DMS 273 (cell line): ENCODE results near the gene KDM3A.
"Not testable (repeated sequence)": the region's sequence is repeated elsewhere in the genome, so short reads cannot be mapped to it uniquely, and the experiment has no call there.

Source experiments
- DNase-seq: peaks from one replicate; lab custom pipeline; 2025; ENCODE audit not compliant: unreplicated experiment; lab: John Stamatoyannopoulos, UW

The KDM3A gene

DNA sequence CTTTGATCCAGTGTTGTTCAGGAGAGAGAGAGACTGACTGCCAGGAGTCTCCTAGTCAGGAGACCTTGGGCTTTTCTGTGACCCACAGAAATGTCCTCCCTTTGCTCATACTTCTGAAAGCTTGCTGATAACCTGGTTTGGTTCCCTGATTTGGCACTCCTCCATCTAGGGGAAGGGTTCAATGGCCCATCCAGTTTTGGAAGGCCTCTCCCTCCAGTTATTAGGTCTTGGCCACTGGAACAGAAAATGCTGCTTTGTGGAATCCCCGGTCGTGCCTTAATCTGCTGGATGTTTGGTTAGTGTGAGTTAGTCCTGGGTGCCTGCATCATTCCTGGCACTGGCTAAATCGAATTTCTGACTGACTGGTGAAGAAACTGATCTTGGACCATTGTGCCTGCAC is 35.7 kb downstream of the KDM3A start:
- DNase-seq = no peak

DNA sequence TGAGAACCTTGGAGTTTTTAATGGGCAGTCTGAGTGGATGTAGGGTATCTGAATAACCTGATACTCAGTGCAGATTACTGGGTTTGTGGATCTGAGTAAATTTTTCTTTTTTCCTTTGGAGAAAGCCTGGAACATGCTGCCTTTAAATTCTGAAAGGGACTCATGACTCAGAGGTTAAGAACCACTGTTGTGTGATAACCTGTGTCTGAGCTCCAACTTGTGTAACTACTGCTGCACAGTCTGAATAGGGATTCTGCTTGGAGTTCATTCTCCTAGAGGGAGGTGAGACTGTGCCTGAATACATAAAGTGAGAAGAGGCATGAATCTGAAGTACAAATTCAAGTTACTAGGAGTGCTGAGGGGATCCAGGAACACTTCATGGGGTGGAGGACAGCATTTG is 36.2 kb downstream of the KDM3A start:
- DNase-seq = no peak

DNA sequence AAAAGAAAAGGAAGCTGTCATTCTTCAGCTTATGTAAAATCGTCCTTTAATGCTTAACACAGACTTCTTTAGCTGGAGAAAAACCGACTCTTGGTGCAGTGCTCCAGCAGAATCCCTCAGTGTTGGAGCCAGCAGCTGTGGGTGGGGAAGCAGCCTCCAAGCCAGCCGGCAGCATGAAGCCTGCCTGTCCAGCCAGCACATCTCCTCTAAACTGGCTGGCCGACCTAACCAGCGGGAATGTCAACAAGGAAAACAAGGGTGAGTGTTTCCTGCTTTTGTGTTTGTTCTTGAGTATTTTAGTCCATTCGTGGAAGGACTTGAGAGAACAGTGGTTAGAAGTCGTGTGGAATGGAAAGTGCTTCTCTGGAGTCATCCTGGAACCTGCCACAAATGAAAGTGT is 38.9 kb downstream of the KDM3A start:
- no peak for DNase-seq

DNA sequence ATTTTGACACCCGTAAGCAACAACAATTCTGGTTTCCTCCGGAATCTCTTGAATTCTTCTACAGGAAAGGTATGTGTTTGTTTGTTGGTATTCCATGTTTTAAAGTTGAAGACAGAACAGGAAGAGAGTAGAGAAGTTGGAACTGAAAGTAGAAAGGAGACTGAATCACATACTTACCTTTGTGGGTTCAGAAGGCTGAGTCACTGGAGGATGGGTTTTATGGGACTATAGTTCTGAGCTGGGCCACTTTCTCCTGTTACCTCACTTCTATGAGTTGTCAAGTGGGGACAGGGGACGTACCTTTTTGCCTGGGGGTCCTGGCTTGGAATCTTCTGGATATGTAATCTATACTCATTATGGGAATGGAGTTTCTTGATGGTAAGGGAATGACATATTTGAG is 40.9 kb downstream of the KDM3A start:
- DNase-seq = no peak

DNA sequence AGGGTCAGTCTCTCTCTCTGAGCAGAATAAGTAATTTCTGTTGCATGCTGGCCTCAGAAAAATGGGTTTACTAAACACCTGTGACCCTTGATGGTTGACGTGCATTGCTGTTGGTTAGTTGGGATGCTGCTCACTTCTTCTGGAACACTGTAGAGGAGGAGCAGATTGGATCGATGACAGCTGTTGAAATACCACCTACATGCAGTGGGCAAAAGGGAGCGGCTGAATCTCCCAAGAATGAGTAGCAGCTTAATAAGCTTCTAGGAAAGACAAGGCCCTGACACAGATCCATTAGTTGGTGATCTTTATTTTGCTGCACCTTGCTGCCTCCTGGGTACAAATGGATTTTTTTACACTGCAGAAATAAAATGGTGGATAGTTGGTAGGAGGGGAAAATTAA is 43.2 kb downstream of the KDM3A start:
- DNase-seq = no peak

DNA sequence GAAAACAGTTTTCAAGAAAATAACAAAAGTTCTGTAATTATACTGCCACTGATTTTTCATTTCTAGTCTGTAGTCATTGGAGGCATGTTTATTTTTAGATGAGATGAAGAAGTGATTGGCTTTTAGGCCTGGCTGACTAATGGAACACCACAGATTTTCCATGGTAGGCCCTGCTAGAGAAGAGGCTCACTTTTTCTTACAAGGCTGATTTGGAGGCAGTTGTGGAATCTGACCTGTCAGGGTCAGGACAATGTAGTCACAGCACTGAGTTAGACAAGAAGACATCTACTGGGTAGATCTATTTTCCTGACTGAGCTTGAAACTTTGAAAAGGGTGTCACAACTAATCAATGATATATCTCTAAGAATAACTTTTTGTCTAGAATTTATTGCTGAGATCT is 43.9 kb downstream of the KDM3A start:
- no peak for DNase-seq

DNA sequence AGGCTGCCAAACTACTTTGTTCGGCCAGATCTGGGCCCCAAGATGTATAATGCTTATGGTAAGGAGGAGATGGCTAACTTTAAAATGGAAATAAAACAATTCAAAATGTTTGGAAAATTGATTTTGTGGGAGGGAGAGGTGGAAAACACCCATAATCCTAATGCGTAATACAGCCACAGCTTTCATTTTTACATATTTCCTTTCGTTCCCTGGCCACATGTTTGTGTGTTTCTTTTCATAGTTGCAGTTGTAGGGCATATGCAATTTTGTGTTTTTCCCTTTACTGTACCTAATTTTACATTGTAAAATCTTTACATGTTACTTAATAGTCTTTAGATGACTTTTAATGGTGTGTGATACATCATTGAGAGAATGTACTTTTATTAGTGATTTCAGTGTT is 44.6 kb downstream of the KDM3A start:
- no peak for DNase-seq

DNA sequence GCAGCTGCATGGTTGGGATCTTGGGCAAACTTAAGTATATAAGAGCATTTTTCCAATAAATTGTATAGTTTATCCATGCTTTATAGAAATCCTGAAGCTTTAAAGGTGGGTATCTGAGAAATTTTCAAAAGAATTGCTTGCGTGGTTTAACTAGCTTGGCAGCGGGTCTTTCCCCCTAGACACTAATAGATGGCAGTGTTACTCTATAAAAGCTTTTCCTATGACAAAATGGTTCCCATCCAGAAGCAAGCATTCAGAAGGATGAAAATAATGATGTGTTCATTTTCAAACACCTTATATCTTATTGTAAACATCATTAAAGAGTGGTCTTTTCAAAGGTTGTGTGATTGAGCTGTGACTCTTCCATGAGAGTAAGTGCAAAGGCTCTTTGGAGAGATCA is 45.9 kb downstream of the KDM3A start:
- peak; percentile 22 for DNase-seq

DNA sequence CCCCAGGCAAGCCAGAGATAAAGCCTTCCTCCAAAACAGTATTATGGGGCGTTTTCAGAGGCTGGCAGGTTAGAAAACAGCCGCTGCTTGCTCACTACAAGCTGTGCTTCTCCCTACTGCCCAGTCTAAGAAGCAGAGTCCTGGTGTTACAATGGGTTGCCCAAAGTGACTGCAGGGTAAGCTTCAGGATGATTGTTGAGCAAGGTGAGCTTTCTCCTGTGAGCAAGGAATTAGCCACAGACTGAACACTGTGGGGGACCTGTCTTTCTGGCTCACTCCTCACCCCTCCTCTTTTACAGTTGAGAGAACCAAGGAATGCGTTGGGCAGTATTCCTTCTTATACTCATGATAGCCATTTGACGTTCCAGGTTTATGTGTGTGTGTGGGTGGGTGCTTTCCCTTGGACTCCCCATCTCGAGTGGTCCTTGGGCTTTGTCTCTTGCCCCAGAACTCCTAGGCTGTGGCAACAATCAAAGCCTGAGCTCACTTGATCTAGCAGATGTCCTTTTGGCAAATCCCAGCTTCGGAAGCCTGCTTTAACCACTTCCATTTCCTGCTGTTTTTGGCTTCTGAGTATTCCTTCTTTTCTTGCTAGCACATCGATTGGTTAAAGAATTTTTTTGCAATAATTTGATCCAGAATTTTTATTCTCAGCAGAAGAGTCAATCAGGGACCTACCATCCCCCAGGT is 47.5 kb downstream of the KDM3A start:
- no peak for DNase-seq

DNA sequence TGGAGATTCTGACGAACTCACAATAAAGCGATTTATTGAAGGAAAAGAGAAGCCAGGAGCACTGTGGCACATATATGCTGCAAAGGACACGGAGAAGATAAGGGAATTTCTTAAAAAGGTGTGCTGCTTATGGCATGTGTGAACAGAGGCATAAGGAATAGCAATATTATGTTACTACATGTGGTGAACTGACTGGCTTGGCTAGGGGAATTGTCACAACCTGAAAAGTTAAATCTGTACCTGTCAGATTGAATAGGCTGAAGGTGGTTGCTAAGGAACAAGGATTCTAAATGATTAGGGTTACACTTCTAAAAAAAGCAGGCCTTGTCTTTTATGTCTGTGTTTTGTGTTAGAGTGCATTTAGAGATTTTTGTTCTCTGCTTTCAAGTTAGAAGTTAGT is 48.4 kb downstream of the KDM3A start:
- DNase-seq = no peak

DNA sequence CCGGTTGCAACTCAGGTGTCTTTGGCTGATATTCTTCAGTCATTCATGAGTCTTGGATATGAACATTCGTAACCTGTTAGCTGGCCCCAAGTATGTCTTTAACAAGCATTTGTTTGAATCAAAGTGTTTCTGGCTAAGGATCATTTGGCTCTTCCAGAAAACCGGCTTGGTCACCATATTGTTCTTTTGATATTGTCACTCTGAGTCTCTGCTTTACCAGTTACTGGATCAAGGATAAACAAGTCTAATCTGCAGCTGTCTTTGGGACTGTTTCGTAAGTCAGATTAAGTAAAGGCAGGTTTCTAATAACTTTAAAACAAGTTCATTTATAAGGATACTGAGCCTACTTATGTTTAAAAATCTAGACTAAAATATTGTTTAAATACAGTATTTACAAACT is 49.1 kb downstream of the KDM3A start:
- no peak for DNase-seq

DNA sequence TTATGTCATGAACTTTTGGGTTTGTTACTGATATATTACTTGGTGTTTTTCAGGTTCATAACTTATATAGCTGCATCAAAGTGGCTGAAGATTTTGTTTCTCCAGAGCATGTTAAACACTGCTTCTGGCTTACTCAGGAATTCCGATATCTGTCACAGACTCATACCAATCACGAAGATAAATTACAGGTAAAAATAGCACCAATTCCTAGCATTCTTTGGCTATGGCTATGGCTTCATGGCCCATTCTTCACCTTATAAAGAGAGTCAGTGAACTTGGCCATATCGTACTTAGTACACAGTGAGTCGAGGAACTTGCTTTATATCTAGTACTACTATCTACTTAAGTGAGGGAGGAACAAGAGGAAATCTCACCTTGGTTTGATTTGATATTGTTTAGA is 49.9 kb downstream of the KDM3A start:
- DNase-seq = no peak

DNA sequence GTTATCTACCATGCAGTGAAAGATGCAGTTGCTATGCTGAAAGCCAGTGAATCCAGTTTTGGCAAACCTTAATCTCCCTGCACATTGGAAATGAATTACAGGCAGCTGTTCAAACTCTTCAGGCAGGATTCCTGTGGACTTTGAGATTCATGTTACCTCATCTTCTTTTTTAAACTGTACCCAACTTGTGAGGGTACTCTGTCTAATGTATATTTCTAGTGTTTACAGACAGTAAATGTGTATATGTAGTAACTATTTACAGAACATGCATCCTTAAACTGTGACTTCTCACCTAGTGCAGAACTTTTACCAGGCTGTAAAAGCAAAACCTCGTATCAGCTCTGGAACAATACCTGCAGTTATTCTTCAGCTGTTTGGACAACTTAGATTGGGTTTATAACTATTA is 50.9 kb downstream of the KDM3A start:
- no peak for DNase-seq

DNA sequence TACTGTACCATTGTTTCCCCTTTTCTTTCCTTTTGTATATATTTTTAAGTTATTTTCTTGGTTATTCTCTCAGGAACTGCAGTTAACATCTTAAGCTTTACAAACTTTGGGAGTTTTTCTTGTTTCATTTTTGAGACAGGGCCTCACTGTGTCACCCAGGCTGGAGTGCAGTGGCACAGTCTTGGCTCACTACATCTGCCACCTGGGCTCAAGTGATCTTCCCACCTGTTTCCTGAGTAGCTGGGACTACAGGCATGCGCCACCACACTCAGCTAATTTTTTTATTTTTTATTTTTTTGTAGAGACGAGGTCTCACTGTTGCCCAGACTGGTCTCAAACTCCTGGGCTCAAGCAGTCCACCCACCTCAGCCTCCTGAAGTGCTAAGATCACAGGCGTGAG is 55.2 kb downstream of the KDM3A start:
- DNase-seq = not testable (repeated sequence)

DNA sequence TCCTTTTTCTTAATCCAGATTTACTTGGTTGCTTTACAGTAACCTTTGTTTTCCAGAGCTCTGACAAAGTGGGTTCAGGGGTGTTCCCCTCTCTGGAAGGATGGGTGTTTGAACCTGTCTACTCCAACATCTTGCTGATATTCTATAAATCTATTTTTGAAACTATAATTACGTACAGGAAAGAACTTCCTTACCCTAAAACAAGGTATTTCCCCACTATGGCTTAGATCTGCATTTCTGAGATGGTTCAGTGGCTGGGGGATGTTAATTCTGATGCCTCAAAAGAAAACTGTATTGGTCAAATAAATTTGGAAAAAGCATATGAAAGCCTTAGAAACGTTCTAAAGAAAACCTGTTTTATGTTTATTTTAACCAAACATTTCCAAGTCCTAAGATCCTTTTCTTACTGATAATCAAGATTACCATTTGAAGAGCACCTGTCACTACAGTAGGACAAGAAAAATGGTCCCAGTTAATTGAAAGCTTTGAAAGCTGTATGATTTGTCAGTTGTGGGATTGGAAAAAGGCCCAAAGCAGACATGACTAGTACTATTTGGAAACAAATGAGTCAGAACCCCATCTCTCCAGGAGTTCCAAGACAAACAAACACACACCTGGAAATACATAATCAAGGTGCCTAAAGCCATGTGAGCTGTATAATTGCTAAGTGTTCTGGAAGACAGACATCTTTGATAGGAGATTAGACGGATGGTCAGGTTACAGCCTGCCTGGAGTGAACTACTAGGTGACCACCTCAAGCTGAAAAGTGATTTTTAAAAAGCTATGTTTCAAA is 57.5 kb downstream of the KDM3A start:
- no peak for DNase-seq

DNA sequence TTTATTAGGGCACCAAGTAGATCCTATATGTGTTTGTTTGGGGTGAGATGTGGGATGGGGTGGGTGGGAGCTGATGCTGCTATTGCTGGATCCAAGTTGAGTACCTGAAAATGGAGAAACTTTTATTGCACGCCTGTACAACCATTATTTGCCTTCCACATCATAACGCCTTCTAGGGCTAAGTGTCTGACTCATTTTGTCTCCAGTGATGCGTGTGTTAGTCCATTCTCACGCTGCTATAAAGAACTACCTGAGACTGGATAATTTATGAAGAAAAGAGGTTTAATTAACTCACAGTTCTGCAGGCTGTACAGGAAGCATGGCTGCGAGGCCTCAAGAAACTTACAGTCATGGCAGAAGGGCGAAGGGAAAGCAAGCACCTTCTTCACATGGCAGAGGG is 58.2 kb downstream of the KDM3A start:
- no peak for DNase-seq

DNA sequence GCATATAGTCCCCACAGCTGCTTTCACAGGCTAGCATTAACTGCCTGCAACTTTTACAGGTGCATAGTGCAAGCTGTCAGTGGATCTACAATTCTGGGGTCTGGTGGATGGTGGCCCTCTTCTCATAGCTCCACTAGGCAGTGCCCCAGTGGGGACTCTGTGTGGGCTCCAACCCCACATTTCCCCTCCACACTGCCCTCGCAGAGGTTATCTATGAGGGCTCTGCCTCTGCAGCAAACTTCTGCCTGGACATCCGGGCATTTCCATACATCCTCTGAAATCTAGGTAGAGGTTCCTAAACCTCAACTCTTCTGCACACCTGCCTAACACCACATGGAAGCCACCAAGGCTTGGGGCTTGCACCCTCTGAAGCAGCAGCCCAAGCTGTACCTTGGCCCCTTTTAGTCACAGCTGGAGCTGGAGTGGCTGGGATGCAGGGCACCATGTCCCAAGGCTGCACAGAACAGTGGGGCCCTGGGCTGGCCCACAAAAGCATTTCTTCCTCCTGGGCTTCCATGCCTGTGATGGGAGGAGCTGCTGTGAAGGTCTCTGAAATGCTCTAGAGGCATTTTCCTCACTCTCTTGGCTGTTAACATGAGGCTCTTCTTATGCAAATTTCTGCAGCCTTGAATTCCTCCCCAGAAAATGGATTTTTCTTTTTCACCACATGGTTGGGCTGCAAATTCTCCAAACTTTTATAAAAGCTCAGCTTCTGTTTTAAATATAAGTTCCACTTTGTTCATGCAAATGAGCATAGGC is 59.3 kb downstream of the KDM3A start:
- DNase-seq = peak; percentile 13

DNA sequence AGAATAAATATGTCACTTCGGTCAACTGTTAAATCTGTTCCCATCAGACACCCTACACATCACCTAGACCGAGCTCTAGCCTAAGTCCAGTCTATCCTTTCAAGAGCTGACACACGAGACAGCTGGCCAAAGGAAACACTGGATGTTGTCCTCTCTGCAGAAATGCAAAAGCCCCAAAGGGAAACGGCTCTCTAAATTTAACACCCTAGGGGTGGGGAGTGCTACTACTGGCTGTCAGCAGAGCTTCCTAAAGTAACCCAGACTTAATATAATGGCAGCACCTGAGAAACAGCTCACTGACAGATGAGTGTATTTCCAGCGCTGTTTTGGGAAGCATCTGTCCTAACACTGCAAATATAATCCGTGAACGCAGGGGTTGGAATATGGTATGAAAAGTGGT is 66.4 kb downstream of the KDM3A start:
- DNase-seq = no peak

DNA sequence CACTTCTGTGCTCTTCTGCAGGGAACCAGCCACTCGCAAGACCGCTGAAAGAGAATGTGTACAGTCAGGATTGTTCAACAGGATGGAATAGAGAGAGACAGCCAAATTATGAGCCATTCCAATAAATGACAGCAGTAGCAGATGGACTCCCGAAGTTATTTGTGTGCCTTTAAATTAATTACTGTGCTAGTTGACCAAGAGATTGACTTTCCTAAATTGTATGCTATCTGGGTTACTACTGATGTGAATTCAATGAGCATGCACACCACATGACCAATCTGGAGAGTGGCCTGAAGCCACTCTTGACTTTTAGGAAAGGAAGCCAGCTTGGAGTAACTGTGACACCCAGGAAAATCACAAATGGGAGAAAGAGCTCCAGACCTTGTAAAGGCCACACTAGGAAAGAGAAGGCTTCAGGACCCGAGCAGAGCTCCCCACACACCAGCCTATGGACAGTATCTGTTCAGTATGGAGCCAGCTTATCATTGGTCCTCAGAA is 69.3 kb downstream of the KDM3A start:
- DNase-seq = no peak

DNA sequence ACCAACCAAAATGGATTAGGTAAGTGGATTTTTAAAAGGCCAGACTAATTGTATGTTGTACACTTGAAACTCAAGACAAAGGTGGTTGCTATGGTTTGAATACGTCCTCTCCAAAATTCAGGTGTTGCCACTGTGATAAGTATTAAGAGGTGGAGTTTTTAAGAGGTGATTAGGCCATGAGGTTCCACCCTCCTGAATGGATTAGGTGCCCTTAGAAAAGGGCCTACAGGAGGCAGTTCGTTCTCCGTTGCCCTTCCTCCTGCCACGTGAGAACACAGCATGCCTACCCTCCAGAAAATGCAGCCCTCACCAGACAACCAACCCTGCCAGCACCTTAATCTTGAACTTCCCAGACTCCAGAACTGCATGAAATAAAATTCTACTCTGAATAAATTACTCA is 70.9 kb downstream of the KDM3A start:
- DNase-seq = no peak

DNA sequence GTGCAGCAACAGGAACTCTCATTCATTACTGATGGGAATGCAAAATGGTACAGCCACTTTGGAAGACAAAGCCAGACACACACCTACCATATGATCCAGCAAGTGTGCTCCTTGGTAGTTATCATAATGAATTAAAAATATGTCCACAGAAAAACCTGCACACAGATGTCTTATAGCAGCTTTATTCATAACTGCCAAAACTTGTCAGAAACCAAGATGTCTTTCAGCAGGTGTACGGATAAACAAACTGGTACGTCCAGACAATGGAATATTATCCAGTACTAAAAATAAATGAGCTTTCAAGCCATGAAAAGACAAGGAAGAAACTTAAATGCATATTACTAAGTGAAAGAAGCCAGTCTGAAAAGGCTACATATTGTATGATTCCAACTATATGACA is 71.7 kb downstream of the KDM3A start:
- DNase-seq = no peak
